Sigmoid colon (tissue), 7 donors: ENCODE results near the gene COA1. TPM values are rescaled to one million over a fixed set of nuclear protein-coding genes. Genes with fewer than 3 reads are reported as not detected.

ENCODE experiments used
- DNase-seq: peaks from one replicate; pipeline ENCODE4 v3.0.0-alpha.2; 2019
- H3K27ac ChIP-seq, 4 donors: fragments of 200-600 bp; sonication (generic); one replicate each; pipeline ENCODE4 v1.5.1; 2016 to 2019; ENCODE audit warnings: mild to moderate bottlenecking in 1 of 4
- H3K27me3 ChIP-seq, 3 donors: fragments of 200-600 bp; sonication (generic); one replicate each; pipeline ENCODE4 v1.5.1; 2019; ENCODE audit warnings: mild to moderate bottlenecking in 1 of 3
- H3K36me3 ChIP-seq, 4 donors: fragments of 200-600 bp; sonication (generic); one replicate each; pipeline ENCODE4 v1.5.1; 2016 to 2019
- H3K4me1 ChIP-seq, 4 donors: fragments of 200-600 bp; sonication (generic); one replicate each; pipeline ENCODE4 v1.5.1; 2017 to 2019
- H3K4me3 ChIP-seq, 4 donors: fragments of 200-600 bp; sonication (generic); one replicate each; pipeline ENCODE4 v1.5.1; 2017 to 2019; ENCODE audit warnings: mild to moderate bottlenecking in 2 of 4, moderate library complexity in 1 of 4
- H3K9me3 ChIP-seq, 4 donors: fragments of 200-600 bp in 3 of 4; sonication (generic) in 3 of 4; one replicate each; pipeline versions ENCODE4 v1.5.1 to v1.6.1; 2013 to 2019
- EP300 ChIP-seq, 4 donors: sonication (generic); formaldehyde crosslinking; IDR thresholded peaks; one replicate each; pipeline ENCODE4 v1.6.1; 2017; ENCODE audit warnings: antibody characterized with exemption in 4 of 4
- POLR2A ChIP-seq, 2 donors: fragments of 450-650 bp; IDR thresholded peaks; one replicate each; pipeline ENCODE4 v1.6.1; 2016; ENCODE audit warnings: antibody characterized with exemption in 2 of 2, mild to moderate bottlenecking in 2 of 2, moderate library complexity in 2 of 2
- POLR2AphosphoS5 ChIP-seq, 4 donors: sonication (generic); formaldehyde crosslinking; IDR thresholded peaks; one replicate each; pipeline ENCODE4 v1.6.1; 2017; ENCODE audit warnings: antibody characterized with exemption in 4 of 4
- WGBS, 2 donors: extraction: QIAGEN DNeasy Blood & Tissue Kit; methylation state at CpG; one replicate each; pipeline ENCODE4 v1.1.7; 2013; 5-methylcytosine and 5-hydroxymethylcytosine counted together
- intact Hi-C: fragments of 100-400 bp; cut with DNase I; formaldehyde crosslinking; loops from one replicate; pipeline ENCODE4 v1.15.1; 2023
- polyA plus RNA-seq, 3 donors: library from polyadenylated mRNA; stranded (reverse); fragments of 200-250 nt; gene quantifications; one replicate each; pipeline ENCODE4 v1.2.3, GENCODE V29; 2013
- total RNA-seq, 4 donors: library from RNA; depleted of rRNA; stranded (reverse); fragments of >200 nt; gene quantifications; one replicate each; pipeline ENCODE4 v1.1.0, GENCODE V29; 2016
- TF ChIP-seq, protein P1 (sequence below), 4 experiments: fragments of 450-650 bp in 3 of 4; fragments of 200-600 bp in 1 of 4; IDR thresholded peaks; one replicate each; pipeline ENCODE4 v1.5.1; 2016 to 2019; ENCODE audit warnings: antibody characterized with exemption in 4 of 4, mild to moderate bottlenecking in 3 of 4, moderate library complexity in 2 of 4
- donor health status: healthy with polysubstance abuse.
- donor health status: Bipolar disorder and iron deficiency.
- donor health status: healthy.

The COA1 gene
- total and polyA plus RNA-seq, 7 donors = 31.2 to 61.2 (median 42.6) TPM

- intact Hi-C loops = no loop called here
These were observed 38.0 kb upstream of the COA1 start for GRCh38 chr7:43767311-43767710.

GRCh38 chr7:43766564-43766963, 37.2 kb upstream of the COA1 start:
- 82 to 87% methylated on average over 8 of the region's 8 CpGs for WGBS, 2 donors
- Histone ChIP-seq H3K27me3 (no peaks in the 10 kb centered on the region), H3K4me3 (no peak overlapping the region), H3K36me3 (peaks cover 0 to 8% (median 1%) of the 10 kb centered on the region in 4 donors), H3K27ac (no peak overlapping the region), H3K4me1 (peaks cover 0 to 43% (median 28%) of the 10 kb centered on the region in 4 donors), H3K9me3 (no peaks in the 10 kb centered on the region)
- TF ChIP-seq EP300 (IDR thresholded peaks at IDR 0.05) (no peak), POLR2AphosphoS5 (IDR thresholded peaks at IDR 0.05) (no peak), POLR2A (IDR thresholded peaks at IDR 0.05) (no peak)
- TF ChIP-seq, protein P1, sequence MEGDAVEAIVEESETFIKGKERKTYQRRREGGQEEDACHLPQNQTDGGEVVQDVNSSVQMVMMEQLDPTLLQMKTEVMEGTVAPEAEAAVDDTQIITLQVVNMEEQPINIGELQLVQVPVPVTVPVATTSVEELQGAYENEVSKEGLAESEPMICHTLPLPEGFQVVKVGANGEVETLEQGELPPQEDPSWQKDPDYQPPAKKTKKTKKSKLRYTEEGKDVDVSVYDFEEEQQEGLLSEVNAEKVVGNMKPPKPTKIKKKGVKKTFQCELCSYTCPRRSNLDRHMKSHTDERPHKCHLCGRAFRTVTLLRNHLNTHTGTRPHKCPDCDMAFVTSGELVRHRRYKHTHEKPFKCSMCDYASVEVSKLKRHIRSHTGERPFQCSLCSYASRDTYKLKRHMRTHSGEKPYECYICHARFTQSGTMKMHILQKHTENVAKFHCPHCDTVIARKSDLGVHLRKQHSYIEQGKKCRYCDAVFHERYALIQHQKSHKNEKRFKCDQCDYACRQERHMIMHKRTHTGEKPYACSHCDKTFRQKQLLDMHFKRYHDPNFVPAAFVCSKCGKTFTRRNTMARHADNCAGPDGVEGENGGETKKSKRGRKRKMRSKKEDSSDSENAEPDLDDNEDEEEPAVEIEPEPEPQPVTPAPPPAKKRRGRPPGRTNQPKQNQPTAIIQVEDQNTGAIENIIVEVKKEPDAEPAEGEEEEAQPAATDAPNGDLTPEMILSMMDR (IDR thresholded peaks at IDR 0.05) = no peak
- no peak for DNase-seq
- intact Hi-C loops = no loop called here

More at GRCh38 chr7:43767311-43767710, 38.0 kb upstream of the COA1 start:
- peaks cover 4 to 16% (median 8%) of the 10 kb centered on the region in 4 donors for H3K36me3 ChIP-seq
- no peak for TF ChIP-seq EP300 (IDR thresholded peaks at IDR 0.05)
- TF ChIP-seq, protein P1 (IDR thresholded peaks at IDR 0.05) = no peak
- no peak for TF ChIP-seq POLR2AphosphoS5 (IDR thresholded peaks at IDR 0.05)
- TF ChIP-seq POLR2A (IDR thresholded peaks at IDR 0.05) = no peak
- no peak overlapping the region for H3K4me3 ChIP-seq
- H3K9me3 ChIP-seq = no peaks in the 10 kb centered on the region
- DNase-seq = no peak
- H3K27ac ChIP-seq = no peak overlapping the region
- WGBS, 2 donors = 90 to 92% methylated on average over 8 of the region's 8 CpGs
- H3K4me1 ChIP-seq = peaks cover 0 to 36% (median 28%) of the 10 kb centered on the region in 4 donors
- H3K27me3 ChIP-seq = no peaks in the 10 kb centered on the region

- Histone ChIP-seq H3K27me3 (no peaks in the 10 kb centered on the region), H3K27ac (peak overlapping the region; percentile 51 to 73 (median 63)), H3K4me3 (no peak overlapping the region), H3K9me3 (no peaks in the 10 kb centered on the region), H3K36me3 (no peaks in the 10 kb centered on the region), H3K4me1 (peaks cover 0 to 50% (median 30%) of the 10 kb centered on the region in 4 donors)
- 55 to 75% methylated on average over 10 of the region's 10 CpGs for WGBS, 2 donors
- no peak for TF ChIP-seq POLR2A (IDR thresholded peaks at IDR 0.05)
- TF ChIP-seq, protein P1 (IDR thresholded peaks at IDR 0.05) = no peak
- peak in 1 of 4 donors; percentile 1 for TF ChIP-seq EP300 (IDR thresholded peaks at IDR 0.05)
- peak in 1 of 4 donors; percentile 8 for TF ChIP-seq POLR2AphosphoS5 (IDR thresholded peaks at IDR 0.05)
- intact Hi-C loops = no loop called here
- no peak for DNase-seq
These were observed 35.6 kb upstream of the COA1 start for GRCh38 chr7:43764807-43765491.

GRCh38 chr7:43764039-43764761, 34.9 kb upstream of the COA1 start:
- Histone ChIP-seq H3K27me3 (no peaks in the 10 kb centered on the region), H3K4me1 (peaks cover 0 to 55% (median 36%) of the 10 kb centered on the region in 4 donors), H3K36me3 (no peaks in the 10 kb centered on the region), H3K9me3 (no peaks in the 10 kb centered on the region), H3K4me3 (peak overlapping the region in 1 of 4 donors; percentile 2), H3K27ac (peak overlapping the region; percentile 51 to 73 (median 63))
- WGBS, 2 donors = 34 to 37% methylated on average over 9 of the region's 9 CpGs
- peak; percentile 77 for DNase-seq
- intact Hi-C loops = no loop called here
- TF ChIP-seq EP300 (IDR thresholded peaks at IDR 0.05) (no peak), POLR2AphosphoS5 (IDR thresholded peaks at IDR 0.05) (peak in 1 of 4 donors; percentile 9)

DNA sequence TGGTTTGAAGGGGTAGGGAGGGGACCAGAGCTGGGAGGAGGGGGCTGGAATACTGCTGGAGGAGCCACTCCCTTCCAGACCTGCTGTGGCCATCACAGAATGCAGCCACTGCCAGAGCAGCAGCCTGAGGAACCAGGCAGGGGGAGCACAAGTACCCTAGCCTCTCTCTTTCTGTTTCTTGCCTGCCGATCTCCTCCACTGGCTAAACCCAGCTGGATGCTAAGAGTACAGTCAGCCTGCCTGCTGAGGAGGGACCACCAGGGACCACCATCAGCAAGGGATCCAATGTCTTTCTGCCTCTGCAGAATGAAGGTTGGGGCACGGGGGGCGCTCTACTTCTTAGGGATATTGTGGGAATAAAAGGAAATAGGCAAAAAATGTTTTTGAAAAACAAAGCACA, 33.9 kb upstream of the COA1 start:
- no peaks in the 10 kb centered on the region for H3K27me3 ChIP-seq
- no peak for DNase-seq
- no peak overlapping the region for H3K4me3 ChIP-seq
- intact Hi-C loops = no loop called here
- H3K4me1 ChIP-seq = peaks cover 0 to 55% (median 37%) of the 10 kb centered on the region in 4 donors
- TF ChIP-seq POLR2AphosphoS5 (IDR thresholded peaks at IDR 0.05) = no peak
- TF ChIP-seq EP300 (IDR thresholded peaks at IDR 0.05) = no peak
- TF ChIP-seq POLR2A (IDR thresholded peaks at IDR 0.05) = no peak
- TF ChIP-seq, protein P1 (IDR thresholded peaks at IDR 0.05) = no peak
- no peaks in the 10 kb centered on the region for H3K36me3 ChIP-seq
- H3K9me3 ChIP-seq = no peaks in the 10 kb centered on the region
- H3K27ac ChIP-seq = peak overlapping the region in 3 of 4 donors; percentile 54 to 73 (median 72)
- 82 to 84% methylated on average over 3 of the region's 3 CpGs for WGBS, 2 donors
